CD14-positive monocyte (primary cell): ENCODE results near the gene CHRNE. TPM values are rescaled to one million over a fixed set of nuclear protein-coding genes. Genes with fewer than 3 reads are reported as not detected.

ENCODE experiments used
- DNase-seq, 3 donors: peaks; one replicate each; pipeline ENCODE4 v3.0.0-alpha.2; 2011 to 2022
- H2AFZ ChIP-seq: 2 replicates; pipeline ENCODE4 v1.6.0; 2012; ENCODE audit warnings: mild to moderate bottlenecking, low read depth, low read length, inconsistent platforms; ENCODE audit not compliant: insufficient read depth, poor library complexity, severe bottlenecking
- H3K27ac ChIP-seq, 2 donors: 1 replicate in 1 of 2; 2 replicates in 1 of 2; pipeline ENCODE4 v1.5.1; 2012 to 2013; ENCODE audit warnings: low read length in 2 of 2, control low read depth in 1 of 2, inconsistent platforms in 1 of 2, low read depth in 1 of 2, mild to moderate bottlenecking in 1 of 2
- H3K27me3 ChIP-seq, 2 donors: one replicate each; pipeline versions ENCODE4 v1.6.0 to v1.6.1; 2011 to 2013; ENCODE audit warnings: low read length in 2 of 2; ENCODE audit not compliant: control insufficient read depth in 2 of 2, insufficient read depth in 2 of 2
- H3K36me3 ChIP-seq, 2 donors: replicated peaks in 1 of 2; 1 replicate in 1 of 2; 2 replicates in 1 of 2; pipeline versions ENCODE4 v1.5.1 to v1.6.1; 2012 to 2013; ENCODE audit warnings: low read length in 2 of 2, control low read depth in 1 of 2, inconsistent platforms in 1 of 2, mild to moderate bottlenecking in 1 of 2; ENCODE audit not compliant: insufficient read depth in 2 of 2, control insufficient read depth in 1 of 2
- H3K4me1 ChIP-seq, 2 donors: 1 replicate in 1 of 2; 2 replicates in 1 of 2; pipeline versions ENCODE4 v1.5.1 to v1.6.1; 2012 to 2013; ENCODE audit warnings: low read length in 2 of 2, control low read depth in 1 of 2, inconsistent platforms in 1 of 2, mild to moderate bottlenecking in 1 of 2, moderate library complexity in 1 of 2; ENCODE audit not compliant: insufficient read depth in 2 of 2, control insufficient read depth in 1 of 2
- H3K4me2 ChIP-seq: replicated peaks from 2 replicates; pipeline ENCODE3; 2012; ENCODE audit warnings: low read length, moderate library complexity, mild to moderate bottlenecking; ENCODE audit not compliant: poor library complexity, severe bottlenecking; ENCODE audit errors: extremely low read depth
- H3K4me3 ChIP-seq, 3 experiments: fragments of 200-600 bp in 1 of 3; sonication (generic) in 1 of 3; replicated peaks in 1 of 3; 1 replicate in 2 of 3; 2 replicates in 1 of 3; pipeline ENCODE4 v1.5.1; 2011 to 2013; ENCODE audit warnings: low read length in 3 of 3, mild to moderate bottlenecking in 3 of 3, control low read depth in 2 of 3, low read depth in 2 of 3, inconsistent platforms in 1 of 3, moderate library complexity in 1 of 3
- H3K79me2 ChIP-seq: 2 replicates; pipeline ENCODE4 v1.6.0; 2012; ENCODE audit warnings: mild to moderate bottlenecking, control low read depth, inconsistent platforms, low read length, moderate library complexity; ENCODE audit not compliant: insufficient read depth
- H3K9ac ChIP-seq: 2 replicates; pipeline ENCODE4 v1.6.0; 2017; ENCODE audit warnings: low read length, mild to moderate bottlenecking; ENCODE audit not compliant: insufficient read depth, poor library complexity, severe bottlenecking
- H3K9me3 ChIP-seq, 2 donors: replicated peaks in 1 of 2; 1 replicate in 1 of 2; 2 replicates in 1 of 2; pipeline versions ENCODE4 v1.5.1 to v1.6.1; 2012 to 2013; ENCODE audit warnings: low read length in 2 of 2, control low read depth in 1 of 2; ENCODE audit not compliant: control insufficient read depth in 1 of 2, insufficient read depth in 1 of 2
- H4K20me1 ChIP-seq: 2 replicates; pipeline ENCODE4 v1.6.0; 2012; ENCODE audit warnings: mild to moderate bottlenecking, low read length, control low read depth, moderate library complexity; ENCODE audit not compliant: insufficient read depth
- H3K27ac Mint-ChIP-seq, 7 donors: one replicate each; pipeline ENCODE4 v1.8.0; 2020; ENCODE audit warnings: mild to moderate bottlenecking in 7 of 7, mixed read lengths in 7 of 7, moderate library complexity in 6 of 7, inconsistent platforms in 2 of 7
- H3K27me3 Mint-ChIP-seq, 3 donors: one replicate each; pipeline ENCODE4 v1.8.0; 2021 to 2022; ENCODE audit warnings: low read depth in 3 of 3, mild to moderate bottlenecking in 3 of 3, mixed read lengths in 3 of 3, moderate library complexity in 3 of 3, inconsistent platforms in 1 of 3
- H3K36me3 Mint-ChIP-seq, 2 donors: one replicate each; pipeline ENCODE4 v1.8.0; 2020; ENCODE audit warnings: mixed read lengths in 2 of 2, inconsistent platforms in 1 of 2, mild to moderate bottlenecking in 1 of 2
- H3K4me1 Mint-ChIP-seq: one replicate; pipeline ENCODE4 v1.8.0; 2020; ENCODE audit warnings: mild to moderate bottlenecking, mixed read lengths
- H3K4me3 Mint-ChIP-seq, 2 donors: one replicate each; pipeline ENCODE4 v1.8.0; 2020; ENCODE audit warnings: mild to moderate bottlenecking in 2 of 2, mixed read lengths in 2 of 2, moderate library complexity in 1 of 2
- H3K9me3 Mint-ChIP-seq, 7 donors: one replicate each; pipeline ENCODE4 v1.8.0; 2020 to 2022; ENCODE audit warnings: mixed read lengths in 7 of 7, mild to moderate bottlenecking in 6 of 7, moderate library complexity in 6 of 7, inconsistent platforms in 2 of 7
- WGBS: methylation state at CpG from one replicate; pipeline ENCODE4 v1.1.5; 2013; ENCODE audit warnings: missing lambda C conversion rate; ENCODE audit not compliant: insufficient coverage; 5-methylcytosine and 5-hydroxymethylcytosine counted together
- intact Hi-C, 2 donors: fragments of 100-400 bp; cut with micrococcal nuclease; formaldehyde crosslinking; loops; one replicate each; pipeline versions ENCODE4 v1.15.0 to v1.15.1; 2023
- polyA plus RNA-seq, 3 donors: library from polyadenylated mRNA; depleted of rRNA in 1 of 3; unstranded in 2 of 3; stranded (reverse) in 1 of 3; fragments of 300-500 nt in 2 of 3; fragments of >200 nt in 1 of 3; fragmentation: Illumina TruSeq in 2 of 3; gene quantifications; 1 replicate in 2 of 3; 2 replicates in 1 of 3; pipeline ENCODE4 v1.2.3, GENCODE V29; 2012 to 2021
- TF ChIP-seq, protein P1 (sequence below): fragments of 200-600 bp; IDR thresholded peaks from one replicate; pipeline ENCODE4 v1.8.0; 2022; ENCODE audit warnings: antibody characterized with exemption, mild to moderate bottlenecking

CHRNE gene
- polyA plus RNA-seq, 3 donors = 0.54 to 12.6 (median 2.1) TPM

DNA sequence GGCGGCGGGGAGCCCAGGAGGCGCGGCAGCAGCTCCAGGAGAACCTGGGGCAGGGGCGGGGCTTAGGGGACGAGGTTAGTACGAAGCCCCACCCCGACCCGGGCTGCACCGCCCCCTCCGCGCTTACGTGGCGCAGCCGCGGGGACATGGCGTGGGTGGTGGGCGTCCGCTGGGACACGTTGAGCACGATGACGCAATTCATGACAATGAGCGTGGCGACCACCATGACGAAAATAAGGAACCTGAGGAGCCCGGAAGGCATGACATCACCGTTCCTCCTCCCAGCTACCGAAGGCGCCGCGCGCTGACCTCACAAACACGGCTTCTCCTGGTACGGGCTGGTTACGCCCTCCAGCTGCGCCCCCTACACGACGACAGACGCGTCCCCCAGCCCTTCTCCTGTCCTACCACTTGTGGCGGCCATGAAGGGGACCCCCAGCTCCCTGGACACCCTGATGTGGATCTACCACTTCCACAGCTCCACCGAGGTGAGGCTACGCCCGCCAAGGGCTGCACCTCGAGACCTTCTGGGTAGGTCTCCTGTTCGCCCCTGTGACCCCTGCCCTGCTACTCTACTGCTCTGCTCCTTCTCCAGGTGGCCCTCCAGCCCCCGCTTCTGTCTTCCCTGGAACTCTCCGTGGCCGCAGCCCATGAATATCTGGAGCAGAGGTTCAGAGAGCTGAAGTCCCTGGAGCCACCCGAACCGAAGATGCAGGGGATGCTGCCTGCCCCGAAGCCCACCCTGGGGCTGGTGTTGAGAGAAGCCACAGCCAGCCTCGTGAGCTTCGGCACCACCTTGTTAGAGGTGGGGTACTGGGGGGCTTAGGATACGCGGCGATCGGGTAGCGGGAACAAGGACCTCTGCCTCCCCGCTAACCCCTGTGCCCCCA is 3.3 kb downstream of the CHRNE start, which contains the start of gene C17orf107:
TSS of gene C17orf107 (plus strand) at position 196 of the 890 bp plus-strand sequence. CDS start at position 423, 227 bp downstream.
- Mint-ChIP-seq H3K4me3 (peak within 1 kb of the TSS; percentile 89 to 91), H3K4me1 (peaks cover 45% of the 10 kb centered on the region), H3K27me3 (peaks cover 41 to 54% (median 50%) of the 10 kb centered on the region in 3 donors), H3K36me3 (peaks cover 37 to 41% of the 10 kb centered on the region in 2 donors), H3K27ac (peak within 1 kb of the TSS; percentile 82 to 97 (median 91)), H3K9me3 (peaks cover 0 to 12% (median 4%) of the 10 kb centered on the region in 7 donors)
- Histone ChIP-seq H3K36me3 (peaks cover 30 to 32% of the 10 kb centered on the region in 2 donors), H3K27me3 (peaks cover 0 to 26% of the 10 kb centered on the region in 2 donors), H3K9me3 (no peaks in the 10 kb centered on the region), H4K20me1 (no peaks in the 10 kb centered on the region), H3K9ac (peak within 1 kb of the TSS; percentile 65), H3K4me3 (peak within 1 kb of the TSS; percentile 33 to 83 (median 46)), H2AFZ (no peak within 1 kb of the TSS), H3K4me1 (peaks cover 47 to 52% of the 10 kb centered on the region in 2 donors), H3K4me2 (peak within 1 kb of the TSS; percentile 89), H3K27ac (peak within 1 kb of the TSS in 1 of 2 donors; percentile 79), H3K79me2 (no peaks in the 10 kb centered on the region)
- WGBS = 5% methylated on average over 47 of the region's 60 CpGs
- intact Hi-C loops = loop anchor here (5.0 to 10.0 kb wide), 2 partner anchors 48 to 165 kb away; partner anchors contain the start of gene PFN1 (in 1 of the 2)
- TF ChIP-seq, protein P1, sequence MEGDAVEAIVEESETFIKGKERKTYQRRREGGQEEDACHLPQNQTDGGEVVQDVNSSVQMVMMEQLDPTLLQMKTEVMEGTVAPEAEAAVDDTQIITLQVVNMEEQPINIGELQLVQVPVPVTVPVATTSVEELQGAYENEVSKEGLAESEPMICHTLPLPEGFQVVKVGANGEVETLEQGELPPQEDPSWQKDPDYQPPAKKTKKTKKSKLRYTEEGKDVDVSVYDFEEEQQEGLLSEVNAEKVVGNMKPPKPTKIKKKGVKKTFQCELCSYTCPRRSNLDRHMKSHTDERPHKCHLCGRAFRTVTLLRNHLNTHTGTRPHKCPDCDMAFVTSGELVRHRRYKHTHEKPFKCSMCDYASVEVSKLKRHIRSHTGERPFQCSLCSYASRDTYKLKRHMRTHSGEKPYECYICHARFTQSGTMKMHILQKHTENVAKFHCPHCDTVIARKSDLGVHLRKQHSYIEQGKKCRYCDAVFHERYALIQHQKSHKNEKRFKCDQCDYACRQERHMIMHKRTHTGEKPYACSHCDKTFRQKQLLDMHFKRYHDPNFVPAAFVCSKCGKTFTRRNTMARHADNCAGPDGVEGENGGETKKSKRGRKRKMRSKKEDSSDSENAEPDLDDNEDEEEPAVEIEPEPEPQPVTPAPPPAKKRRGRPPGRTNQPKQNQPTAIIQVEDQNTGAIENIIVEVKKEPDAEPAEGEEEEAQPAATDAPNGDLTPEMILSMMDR = no peak
- DNase-seq = peak; percentile 96 to 99 (median 99)

DNA sequence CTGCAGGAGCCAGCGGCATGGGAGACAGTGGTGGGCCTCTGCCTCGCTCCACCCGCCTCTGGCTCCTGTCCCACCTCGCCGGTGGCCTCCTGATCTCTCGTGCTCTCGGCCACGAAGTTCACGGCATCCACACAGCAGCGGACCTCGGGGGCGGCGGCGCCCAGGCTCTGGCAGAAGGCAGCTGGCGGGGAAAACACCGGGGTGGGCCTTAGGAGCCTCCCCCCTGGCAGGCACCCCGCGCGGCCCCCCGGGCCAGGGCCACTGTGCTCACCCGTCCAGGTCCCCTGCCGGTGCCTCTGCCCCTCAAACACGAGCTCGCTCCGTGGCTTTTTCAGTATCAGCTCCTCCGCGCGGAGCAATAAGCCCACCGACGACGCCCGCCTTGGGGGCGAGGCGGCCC is 4.0 kb downstream of the CHRNE start:
- Histone ChIP-seq H3K27me3 (peaks cover 0 to 26% of the 10 kb centered on the region in 2 donors), H3K4me3 (peak overlapping the region; percentile 31 to 83 (median 46)), H4K20me1 (no peaks in the 10 kb centered on the region), H3K4me1 (peaks cover 47 to 52% of the 10 kb centered on the region in 2 donors), H3K9ac (peak overlapping the region; percentile 65), H3K79me2 (no peaks in the 10 kb centered on the region), H2AFZ (no peak overlapping the region), H3K36me3 (peaks cover 37 to 38% of the 10 kb centered on the region in 2 donors), H3K27ac (no peak overlapping the region), H3K4me2 (peak overlapping the region; percentile 89), H3K9me3 (no peaks in the 10 kb centered on the region)
- intact Hi-C loops = no loop called here
- peaks cover 45% of the 10 kb centered on the region for H3K4me1 Mint-ChIP-seq
- TF ChIP-seq, protein P1 = no peak
- peaks cover 41 to 54% (median 48%) of the 10 kb centered on the region in 3 donors for H3K27me3 Mint-ChIP-seq
- H3K9me3 Mint-ChIP-seq = peaks cover 0 to 12% (median 4%) of the 10 kb centered on the region in 7 donors
- 21% methylated on average over 34 of the region's 34 CpGs for WGBS
- peak overlapping the region in 5 of 7 donors; percentile 41 to 92 (median 84) for H3K27ac Mint-ChIP-seq
- peaks cover 44 to 48% of the 10 kb centered on the region in 2 donors for H3K36me3 Mint-ChIP-seq
- DNase-seq = no peak
- peak overlapping the region; percentile 89 to 91 for H3K4me3 Mint-ChIP-seq
